GM21515 (cell line): ENCODE results near the gene DOP1A.
A peak's percentile ranks its signal among the peaks of the same experiment; 100 is the strongest.

Source experiments
- ATAC-seq: cut with Tn5 transposase; IDR thresholded peaks from one replicate; pipeline ENCODE4 v1.9.1; 2021; ENCODE audit not compliant: unreplicated experiment

The DOP1A gene

DNA sequence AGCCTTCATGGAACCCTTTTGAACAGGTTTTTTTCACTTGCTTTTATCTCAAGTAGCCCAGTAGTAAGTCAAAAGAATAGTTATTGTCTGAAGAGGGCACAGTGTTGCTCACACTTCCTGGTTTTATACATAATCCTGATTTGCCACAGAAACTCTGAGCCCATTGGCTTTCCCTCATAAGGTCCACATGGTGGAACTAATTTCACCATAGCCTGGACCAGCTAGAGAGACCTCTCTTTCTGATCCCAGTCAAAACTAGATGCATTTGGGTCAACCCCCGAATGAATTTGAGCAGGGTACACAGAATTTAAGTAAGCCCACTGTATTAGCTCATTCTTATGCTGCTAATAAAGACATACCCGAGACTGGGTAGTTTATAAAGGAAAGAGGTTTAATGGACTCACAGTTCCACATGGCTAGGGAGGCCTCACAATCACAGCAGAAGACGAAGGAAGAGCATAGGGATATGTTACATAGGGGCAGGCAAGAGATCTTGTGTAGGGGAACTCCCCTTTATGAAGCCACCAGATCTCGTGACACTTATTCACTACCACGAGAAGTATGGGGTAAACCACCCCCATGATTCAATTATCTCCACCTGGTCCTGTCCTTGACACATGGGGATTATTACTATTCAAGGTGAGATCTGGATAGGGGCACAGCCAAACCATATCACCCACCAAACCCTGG, 131.8 kb downstream of the DOP1A start:
- ATAC-seq, result no peak

- no peak for ATAC-seq
Observed at GRCh38 chr6:83199863-83200225, 132.4 kb downstream of the DOP1A start.

DNA sequence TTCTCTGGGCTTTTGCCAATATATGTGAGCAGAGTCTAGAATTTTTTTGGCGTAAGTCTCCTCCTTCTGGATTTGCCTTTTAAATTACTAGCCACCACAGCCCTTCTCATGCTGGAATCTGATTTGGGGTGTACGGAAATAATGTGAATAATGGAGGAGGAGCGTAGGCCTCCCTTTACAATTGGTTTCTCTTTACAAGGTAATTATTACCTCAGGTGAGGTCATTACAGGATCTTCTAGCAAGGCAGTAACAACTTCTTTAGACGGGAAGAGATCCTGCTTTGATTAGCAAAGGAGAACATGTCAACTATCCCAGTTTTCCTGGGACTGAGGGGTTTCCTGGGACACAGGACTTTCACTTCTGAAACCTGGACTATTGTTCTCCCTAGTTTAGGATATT, 134.6 kb downstream of the DOP1A start:
- no peak for ATAC-seq

DNA sequence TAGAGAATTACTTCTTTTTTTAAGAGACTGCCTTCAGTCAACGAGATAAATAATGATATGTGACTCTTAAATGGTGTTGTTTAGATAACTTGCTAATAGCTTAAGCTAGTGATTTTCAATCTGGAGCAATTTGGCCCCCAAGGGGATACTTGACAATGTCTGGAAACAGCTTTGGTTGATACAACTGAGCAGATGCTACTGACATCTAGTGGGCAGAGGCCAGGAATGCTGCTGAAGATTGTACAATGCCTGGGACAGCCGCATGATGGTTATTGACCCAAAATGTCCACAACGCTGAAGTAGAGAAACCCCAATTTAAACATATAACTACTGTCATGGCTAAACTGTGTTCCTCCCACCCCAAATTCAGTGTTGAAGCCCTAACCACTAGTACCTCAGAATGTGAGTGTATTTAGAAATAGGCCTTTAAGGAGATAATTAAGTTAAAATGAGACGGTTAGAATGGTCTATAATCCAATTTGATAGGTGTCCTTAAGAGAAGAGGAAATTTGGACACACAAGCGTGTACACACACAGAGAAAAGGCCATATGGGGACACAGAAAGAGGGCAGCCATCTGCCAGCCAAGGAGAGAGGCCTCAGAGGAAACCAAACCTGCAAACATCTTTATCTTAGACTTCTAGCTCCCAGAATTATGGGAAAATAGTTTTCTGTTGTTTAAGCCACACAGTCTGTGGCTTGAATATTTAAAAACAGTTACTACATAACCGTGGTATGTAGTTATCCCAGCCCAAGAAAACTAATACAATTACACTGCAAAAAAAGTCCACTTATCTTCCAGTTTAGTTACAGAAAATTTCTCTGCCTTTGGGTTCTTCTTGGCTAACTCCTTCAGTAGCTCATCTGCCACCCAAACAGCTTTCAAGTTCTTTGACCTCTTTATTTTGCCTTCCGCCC, 147.9 kb downstream of the DOP1A start:
- ATAC-seq, result peak; percentile 98

GRCh38 chr6:83216806-83217205, 149.3 kb downstream of the DOP1A start:
- no peak for ATAC-seq
